ENCODE measurements around the gene KSR2.

Gene KSR2

DNA sequence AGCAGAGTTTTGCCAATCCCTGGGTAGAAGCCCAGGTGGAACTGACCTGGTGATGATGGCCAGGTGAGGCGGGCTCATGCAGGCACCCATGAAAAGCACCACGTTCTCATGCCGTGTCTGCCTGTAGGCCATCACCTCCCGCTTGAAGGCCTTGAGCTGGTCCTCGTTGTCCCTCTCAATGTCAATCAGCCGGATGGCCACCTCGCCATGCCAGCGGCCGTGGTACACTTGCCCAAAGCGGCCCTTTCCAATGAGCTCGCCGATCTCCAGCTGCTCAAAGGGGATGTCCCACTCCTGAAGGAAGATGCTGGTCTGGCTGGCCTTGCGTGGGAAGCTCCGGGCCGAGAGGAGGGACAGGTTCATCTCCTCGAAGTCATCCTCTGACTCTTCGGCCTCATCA is 444.0 kb downstream of the KSR2 start:
- no peaks in the 10 kb centered on the region for H3K36me3 ChIP-seq
- H3K27ac ChIP-seq, result no peak overlapping the region
- H3K9me3 ChIP-seq, result no peaks in the 10 kb centered on the region
- no peaks in the 10 kb centered on the region for H3K4me1 ChIP-seq
- intact Hi-C loops (cut with DNase I; ENCODE audit: low total_unique reads), result no loop called here
- TF ChIP-seq, protein P1, sequence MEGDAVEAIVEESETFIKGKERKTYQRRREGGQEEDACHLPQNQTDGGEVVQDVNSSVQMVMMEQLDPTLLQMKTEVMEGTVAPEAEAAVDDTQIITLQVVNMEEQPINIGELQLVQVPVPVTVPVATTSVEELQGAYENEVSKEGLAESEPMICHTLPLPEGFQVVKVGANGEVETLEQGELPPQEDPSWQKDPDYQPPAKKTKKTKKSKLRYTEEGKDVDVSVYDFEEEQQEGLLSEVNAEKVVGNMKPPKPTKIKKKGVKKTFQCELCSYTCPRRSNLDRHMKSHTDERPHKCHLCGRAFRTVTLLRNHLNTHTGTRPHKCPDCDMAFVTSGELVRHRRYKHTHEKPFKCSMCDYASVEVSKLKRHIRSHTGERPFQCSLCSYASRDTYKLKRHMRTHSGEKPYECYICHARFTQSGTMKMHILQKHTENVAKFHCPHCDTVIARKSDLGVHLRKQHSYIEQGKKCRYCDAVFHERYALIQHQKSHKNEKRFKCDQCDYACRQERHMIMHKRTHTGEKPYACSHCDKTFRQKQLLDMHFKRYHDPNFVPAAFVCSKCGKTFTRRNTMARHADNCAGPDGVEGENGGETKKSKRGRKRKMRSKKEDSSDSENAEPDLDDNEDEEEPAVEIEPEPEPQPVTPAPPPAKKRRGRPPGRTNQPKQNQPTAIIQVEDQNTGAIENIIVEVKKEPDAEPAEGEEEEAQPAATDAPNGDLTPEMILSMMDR (IDR thresholded peaks at IDR 0.05), result no peak
- H3K27me3 ChIP-seq, result no peaks in the 10 kb centered on the region
- DNase-seq, result no peak
- no peak overlapping the region for H3K4me3 ChIP-seq

DNA sequence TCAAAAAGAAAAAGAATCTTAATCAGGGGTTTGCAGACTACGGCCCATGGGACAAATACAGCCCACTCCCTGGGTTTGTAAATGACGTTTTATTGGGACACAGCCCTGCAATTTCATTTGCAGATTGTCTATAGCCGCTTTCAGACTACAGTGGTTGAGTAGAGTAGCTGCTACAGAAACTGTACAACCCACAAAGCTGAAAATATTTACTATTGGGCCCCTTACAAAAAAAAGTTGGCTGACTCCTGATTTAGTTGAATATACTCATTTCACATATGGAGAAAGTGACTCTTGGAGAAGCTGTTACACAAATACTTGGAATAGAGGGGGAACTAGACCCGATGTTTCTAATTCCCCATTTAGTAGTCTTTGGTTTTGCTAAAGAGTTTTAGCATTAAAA is 444.8 kb downstream of the KSR2 start:
- Histone ChIP-seq H3K9me3 (no peaks in the 10 kb centered on the region), H3K36me3 (no peaks in the 10 kb centered on the region), H3K27me3 (no peaks in the 10 kb centered on the region), H3K27ac (no peak overlapping the region), H3K4me3 (no peak overlapping the region), H3K4me1 (no peaks in the 10 kb centered on the region)
- intact Hi-C loops (cut with DNase I; ENCODE audit: low total_unique reads), result no loop called here
- TF ChIP-seq, protein P1 (IDR thresholded peaks at IDR 0.05), result no peak
- DNase-seq, result no peak

DNA sequence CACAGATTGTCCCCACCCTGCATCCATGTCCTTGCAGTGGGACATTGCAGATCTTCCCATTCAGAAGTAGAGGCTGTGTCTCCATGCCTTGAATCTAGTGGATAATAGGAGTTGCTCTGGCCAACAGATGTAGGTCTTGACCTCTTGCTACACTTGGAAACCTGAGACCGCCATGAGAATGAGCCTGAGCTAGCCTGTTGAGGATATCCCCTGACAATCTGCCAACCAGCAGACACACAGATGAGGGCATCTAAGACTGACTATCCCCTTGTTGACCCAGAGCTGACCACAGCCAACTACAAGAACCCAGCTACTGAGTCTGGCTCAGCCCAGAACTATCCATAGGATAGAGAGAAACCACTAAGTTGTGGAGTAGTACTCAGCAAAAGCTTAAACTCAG is 446.2 kb downstream of the KSR2 start:
- H3K27ac ChIP-seq, result no peak overlapping the region
- intact Hi-C loops (cut with DNase I; ENCODE audit: low total_unique reads), result no loop called here
- H3K4me1 ChIP-seq, result no peaks in the 10 kb centered on the region
- TF ChIP-seq, protein P1 (IDR thresholded peaks at IDR 0.05), result no peak
- no peak for DNase-seq
- H3K9me3 ChIP-seq, result no peaks in the 10 kb centered on the region
- H3K4me3 ChIP-seq, result no peak overlapping the region
- H3K36me3 ChIP-seq, result no peaks in the 10 kb centered on the region
- H3K27me3 ChIP-seq, result no peaks in the 10 kb centered on the region

DNA sequence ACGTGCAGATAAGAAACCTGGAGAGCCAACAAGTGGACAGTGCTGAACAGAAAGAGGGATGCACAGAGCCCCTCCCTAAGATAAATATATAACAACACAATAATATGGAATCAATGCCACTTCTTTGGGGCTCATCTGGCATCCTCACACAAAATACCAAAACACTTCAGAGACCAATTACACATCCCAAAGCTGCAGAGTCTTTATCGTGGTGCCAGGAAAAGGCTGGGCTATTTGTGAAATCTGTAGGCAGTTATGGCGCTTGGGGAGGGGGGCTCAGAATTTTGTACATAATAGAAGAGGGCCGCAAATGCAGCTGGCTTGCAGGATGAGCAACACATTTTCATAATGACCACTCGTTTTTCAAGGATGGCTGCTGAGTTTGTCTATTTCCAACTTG is 446.9 kb downstream of the KSR2 start:
- TF ChIP-seq, protein P1 (IDR thresholded peaks at IDR 0.05), result no peak
- H3K27ac ChIP-seq, result no peak overlapping the region
- no peaks in the 10 kb centered on the region for H3K4me1 ChIP-seq
- H3K36me3 ChIP-seq, result no peaks in the 10 kb centered on the region
- no peak for DNase-seq
- no peak overlapping the region for H3K4me3 ChIP-seq
- H3K27me3 ChIP-seq, result no peaks in the 10 kb centered on the region
- intact Hi-C loops (cut with DNase I; ENCODE audit: low total_unique reads), result no loop called here
- no peaks in the 10 kb centered on the region for H3K9me3 ChIP-seq

DNA sequence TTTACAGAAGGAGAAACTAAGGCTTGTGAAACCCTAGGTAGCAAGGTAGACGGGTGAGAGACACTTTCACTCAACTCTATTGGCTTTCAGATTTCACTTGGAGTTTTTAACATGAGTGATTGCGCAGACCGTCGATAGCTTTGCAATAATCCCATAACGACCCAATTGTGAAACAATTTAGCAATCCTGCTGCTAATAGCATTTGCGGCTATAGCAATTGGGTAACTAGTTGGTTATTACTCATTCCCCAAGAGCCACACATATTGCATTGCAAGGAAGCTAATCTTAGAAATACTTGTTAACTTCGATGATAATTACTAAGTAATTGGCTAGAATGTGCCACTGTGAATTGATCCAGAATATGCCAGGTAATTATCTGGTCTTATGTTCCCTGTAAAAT is 447.4 kb downstream of the KSR2 start:
- intact Hi-C loops (cut with DNase I; ENCODE audit: low total_unique reads), result no loop called here
- H3K9me3 ChIP-seq, result no peaks in the 10 kb centered on the region
- no peaks in the 10 kb centered on the region for H3K4me1 ChIP-seq
- no peak overlapping the region for H3K27ac ChIP-seq
- TF ChIP-seq, protein P1 (IDR thresholded peaks at IDR 0.05), result no peak
- no peaks in the 10 kb centered on the region for H3K27me3 ChIP-seq
- DNase-seq, result no peak
- H3K4me3 ChIP-seq, result no peak overlapping the region
- no peaks in the 10 kb centered on the region for H3K36me3 ChIP-seq

DNA sequence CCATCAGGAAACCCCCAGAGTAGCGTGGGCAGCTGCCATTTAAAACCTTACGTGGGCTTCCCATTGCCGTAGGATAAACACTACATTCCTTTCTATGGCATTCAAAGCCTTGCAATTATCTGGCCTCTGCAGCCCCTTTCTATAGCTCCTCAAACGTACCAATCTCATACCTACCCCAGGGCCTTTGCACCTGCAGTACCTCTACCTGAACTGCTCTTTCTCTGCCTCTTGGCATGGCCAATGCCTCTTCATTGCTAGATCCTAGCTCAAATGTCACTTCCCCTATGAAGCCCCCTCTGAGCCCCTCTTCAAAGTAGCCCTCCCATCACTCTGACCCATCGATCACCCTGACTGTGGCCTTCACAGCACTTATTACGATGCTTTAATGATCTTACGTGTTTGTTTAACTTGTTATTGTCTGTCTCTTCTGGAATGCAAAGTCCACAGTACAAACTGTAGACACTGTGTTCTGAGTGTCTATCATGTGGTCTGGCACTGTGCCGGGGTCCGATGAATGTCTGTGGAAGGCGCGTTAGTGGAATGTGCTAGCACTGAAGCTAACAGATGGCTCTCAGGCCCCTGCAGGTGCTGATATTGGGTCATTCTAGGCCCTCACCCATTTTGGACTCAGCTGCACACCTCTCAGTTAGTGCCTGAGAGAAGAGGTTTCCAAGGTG is 450.1 kb downstream of the KSR2 start:
- no peaks in the 10 kb centered on the region for H3K9me3 ChIP-seq

More for the DNA sequence above, 450.1 kb downstream of the KSR2 start:
- H3K4me1 ChIP-seq, result no peaks in the 10 kb centered on the region
- no peaks in the 10 kb centered on the region for H3K27me3 ChIP-seq
- intact Hi-C loops (cut with DNase I; ENCODE audit: low total_unique reads), result no loop called here
- TF ChIP-seq, protein P1 (IDR thresholded peaks at IDR 0.05), result no peak
- DNase-seq, result no peak
- H3K36me3 ChIP-seq, result no peaks in the 10 kb centered on the region
- no peak overlapping the region for H3K4me3 ChIP-seq
- no peak overlapping the region for H3K27ac ChIP-seq
